Thyroid gland (tissue), 4 donors: ENCODE data around the gene PRTFDC1.
"Not testable (repeated sequence)": the region's sequence is repeated elsewhere in the genome, so short reads cannot be mapped to it uniquely, and the experiment has no call there.

Experiments
- POLR2A ChIP-seq, 2 donors: fragments of 450-650 bp; IDR thresholded peaks; one replicate each; pipeline ENCODE4 v1.6.1; 2017; ENCODE audit warnings: antibody characterized with exemption in 2 of 2, mild to moderate bottlenecking in 2 of 2, moderate library complexity in 1 of 2
- TF ChIP-seq, protein P1 (sequence below), 6 experiments: fragments of 200-600 bp in 3 of 6; fragments of 450-650 bp in 3 of 6; sonication (generic) in 3 of 6; IDR thresholded peaks; one replicate each; pipeline ENCODE4 v1.5.1; 2016 to 2019; ENCODE audit warnings: antibody characterized with exemption in 6 of 6, mild to moderate bottlenecking in 2 of 6, inconsistent platforms in 1 of 6, moderate library complexity in 1 of 6

DNA sequence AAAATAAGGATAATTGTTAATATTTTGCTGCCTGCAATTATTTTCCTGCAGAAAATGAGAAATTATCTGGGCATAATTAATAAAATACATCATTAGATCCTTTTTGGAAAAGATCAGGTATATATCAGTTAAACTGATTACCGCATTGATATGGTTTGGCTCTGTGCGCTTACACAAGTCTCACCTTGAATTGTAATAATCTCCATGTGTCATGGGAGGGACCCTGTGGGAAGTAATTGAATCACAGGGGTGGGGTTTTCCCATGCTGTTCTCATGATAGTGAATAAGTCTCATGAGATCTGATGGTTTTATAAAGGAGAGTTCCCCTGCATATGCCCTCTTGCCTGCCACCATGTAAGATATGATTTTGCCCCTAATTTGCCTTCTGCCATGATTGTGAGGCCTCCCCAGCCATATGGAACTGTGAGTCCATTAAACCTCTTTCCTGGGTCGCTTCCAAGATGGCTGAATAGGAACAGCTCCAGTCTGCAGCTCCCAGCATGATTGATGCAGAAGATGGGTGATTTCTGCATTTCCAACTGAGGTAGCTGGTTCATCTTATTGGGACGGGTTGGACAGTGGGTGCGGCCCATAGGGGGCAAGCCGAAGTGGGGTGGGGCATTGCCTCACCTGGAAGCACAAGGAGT, 30.1 kb downstream of the PRTFDC1 start:
- TF ChIP-seq, protein P1, sequence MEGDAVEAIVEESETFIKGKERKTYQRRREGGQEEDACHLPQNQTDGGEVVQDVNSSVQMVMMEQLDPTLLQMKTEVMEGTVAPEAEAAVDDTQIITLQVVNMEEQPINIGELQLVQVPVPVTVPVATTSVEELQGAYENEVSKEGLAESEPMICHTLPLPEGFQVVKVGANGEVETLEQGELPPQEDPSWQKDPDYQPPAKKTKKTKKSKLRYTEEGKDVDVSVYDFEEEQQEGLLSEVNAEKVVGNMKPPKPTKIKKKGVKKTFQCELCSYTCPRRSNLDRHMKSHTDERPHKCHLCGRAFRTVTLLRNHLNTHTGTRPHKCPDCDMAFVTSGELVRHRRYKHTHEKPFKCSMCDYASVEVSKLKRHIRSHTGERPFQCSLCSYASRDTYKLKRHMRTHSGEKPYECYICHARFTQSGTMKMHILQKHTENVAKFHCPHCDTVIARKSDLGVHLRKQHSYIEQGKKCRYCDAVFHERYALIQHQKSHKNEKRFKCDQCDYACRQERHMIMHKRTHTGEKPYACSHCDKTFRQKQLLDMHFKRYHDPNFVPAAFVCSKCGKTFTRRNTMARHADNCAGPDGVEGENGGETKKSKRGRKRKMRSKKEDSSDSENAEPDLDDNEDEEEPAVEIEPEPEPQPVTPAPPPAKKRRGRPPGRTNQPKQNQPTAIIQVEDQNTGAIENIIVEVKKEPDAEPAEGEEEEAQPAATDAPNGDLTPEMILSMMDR (IDR thresholded peaks at IDR 0.05) = not testable (repeated sequence)
- not testable (repeated sequence) for TF ChIP-seq POLR2A (IDR thresholded peaks at IDR 0.05)
